PC-3 (cell line): ENCODE measurements around the gene GTF3C2. TPM values are rescaled to one million over a fixed set of nuclear protein-coding genes. Genes with fewer than 3 reads are reported as not detected.
"Not testable (repeated sequence)": the region's sequence is repeated elsewhere in the genome, so short reads cannot be mapped to it uniquely, and the experiment has no call there.

Experiments
- ATAC-seq: fragments of 200-7000 bp; cut with Tn5 transposase; 2 replicates; pipeline ENCODE4 v1.9.1; 2020; ENCODE audit warnings: mild to moderate bottlenecking, moderate library complexity
- BruUV-seq: library from RNA; stranded (reverse); fragments of 400-500 nt; replicated peaks from 2 replicates; lab custom pipeline; 2021; lab: Mats Ljungman, UMichigan
- CTCF ChIA-PET: fragments of 300-600 bp; sonication (Branson Sonifier 250); formaldehyde crosslinking; loops from one replicate; lab custom pipeline; 2022; ENCODE audit warnings: antibody characterized with exemption; lab: Charles Lee
- POLR2A ChIA-PET: fragments of 300-600 bp; sonication (Branson Sonifier 250); formaldehyde crosslinking; loops from one replicate; lab custom pipeline; 2022; ENCODE audit warnings: antibody characterized with exemption; ENCODE audit not compliant: unreplicated experiment; lab: Charles Lee
- DNase-seq: peaks from one replicate; pipeline ENCODE4 v3.0.0-alpha.2; 2015
- H2AFZ ChIP-seq: fragments of 300-600 bp; sonication (generic); 2 replicates; pipeline ENCODE4 v1.6.0; 2016; ENCODE audit warnings: antibody characterized with exemption, low read length
- H3F3A ChIP-seq: fragments of 300-600 bp; sonication (generic); one replicate; pipeline ENCODE4 v1.6.0; 2017; ENCODE audit warnings: antibody characterized with exemption, low read length, control low read depth, mild to moderate bottlenecking; ENCODE audit not compliant: unreplicated experiment
- H3K27ac ChIP-seq: fragments of 300-600 bp; sonication (generic); 2 replicates; pipeline ENCODE4 v1.5.1; 2016; ENCODE audit warnings: mild to moderate bottlenecking, low read length
- H3K27me3 ChIP-seq: fragments of 300-600 bp; sonication (generic); 2 replicates; pipeline ENCODE4 v1.6.1; 2016; ENCODE audit warnings: low read length, mixed read lengths
- H3K36me3 ChIP-seq: fragments of 300-600 bp; sonication (generic); 2 replicates; pipeline ENCODE4 v1.6.1; 2016; ENCODE audit warnings: low read depth, mixed run types, low read length, mixed read lengths
- H3K4me1 ChIP-seq: fragments of 300-600 bp; sonication (generic); 2 replicates; pipeline ENCODE4 v1.5.1; 2016; ENCODE audit warnings: low read length; ENCODE audit not compliant: insufficient read depth
- H3K4me2 ChIP-seq: fragments of 300-600 bp; sonication (generic); 2 replicates; pipeline ENCODE4 v1.6.0; 2016; ENCODE audit warnings: low read length
- H3K4me3 ChIP-seq: fragments of 300-600 bp; sonication (generic); 2 replicates; pipeline ENCODE4 v1.5.1; 2016; ENCODE audit warnings: mild to moderate bottlenecking, low read length, mixed read lengths
- H3K79me2 ChIP-seq: fragments of 300-600 bp; sonication (generic); 2 replicates; pipeline ENCODE4 v1.6.1; 2017; ENCODE audit warnings: low read length, mixed read lengths
- H3K9ac ChIP-seq: fragments of 300-600 bp; sonication (generic); 2 replicates; pipeline ENCODE4 v1.6.0; 2016; ENCODE audit warnings: mild to moderate bottlenecking, low read length
- H3K9me2 ChIP-seq: fragments of 300-600 bp; sonication (generic); replicated peaks from 2 replicates; pipeline ENCODE4 v1.6.1; 2016; ENCODE audit warnings: mixed run types, low read length, mixed read lengths
- H3K9me3 ChIP-seq: fragments of 300-600 bp; sonication (generic); 2 replicates; pipeline ENCODE4 v1.6.1; 2016; ENCODE audit warnings: low read length, mixed read lengths
- H4K20me1 ChIP-seq: fragments of 300-600 bp; sonication (generic); 2 replicates; pipeline ENCODE4 v1.6.1; 2016; ENCODE audit warnings: low read length, mixed read lengths
- EZH2 ChIP-seq: fragments of 300-600 bp; sonication (generic); IDR thresholded peaks from one replicate; pipeline ENCODE4 v1.6.1; 2017; ENCODE audit warnings: antibody characterized with exemption, mild to moderate bottlenecking, low read length; ENCODE audit not compliant: unreplicated experiment
- EZH2phosphoT487 ChIP-seq: fragments of 300-600 bp; sonication (generic); IDR thresholded peaks from 2 replicates; pipeline ENCODE4 v1.6.1; 2018; ENCODE audit warnings: mild to moderate bottlenecking, antibody characterized with exemption, low read length, borderline replicate concordance
- intact Hi-C: fragments of 100-400 bp; cut with micrococcal nuclease; formaldehyde crosslinking; loops from 2 replicates; pipeline ENCODE4 v1.9.0; 2023
- total RNA-seq: library from RNA; depleted of rRNA; stranded (reverse); fragments of >200 nt; gene quantifications from 2 replicates; pipeline ENCODE4 v1.2.3, GENCODE V29; 2014
- TF ChIP-seq, protein P1 (sequence below): fragments of 300-600 bp; sonication (generic); conservative IDR thresholded peaks from 2 replicates; pipeline ENCODE4 v1.5.1; 2017; ENCODE audit warnings: antibody characterized with exemption, low read depth, mild to moderate bottlenecking, low read length

Gene GTF3C2
- total RNA-seq, 1 experiment from 2014 or later, result 82.2 TPM

DNA sequence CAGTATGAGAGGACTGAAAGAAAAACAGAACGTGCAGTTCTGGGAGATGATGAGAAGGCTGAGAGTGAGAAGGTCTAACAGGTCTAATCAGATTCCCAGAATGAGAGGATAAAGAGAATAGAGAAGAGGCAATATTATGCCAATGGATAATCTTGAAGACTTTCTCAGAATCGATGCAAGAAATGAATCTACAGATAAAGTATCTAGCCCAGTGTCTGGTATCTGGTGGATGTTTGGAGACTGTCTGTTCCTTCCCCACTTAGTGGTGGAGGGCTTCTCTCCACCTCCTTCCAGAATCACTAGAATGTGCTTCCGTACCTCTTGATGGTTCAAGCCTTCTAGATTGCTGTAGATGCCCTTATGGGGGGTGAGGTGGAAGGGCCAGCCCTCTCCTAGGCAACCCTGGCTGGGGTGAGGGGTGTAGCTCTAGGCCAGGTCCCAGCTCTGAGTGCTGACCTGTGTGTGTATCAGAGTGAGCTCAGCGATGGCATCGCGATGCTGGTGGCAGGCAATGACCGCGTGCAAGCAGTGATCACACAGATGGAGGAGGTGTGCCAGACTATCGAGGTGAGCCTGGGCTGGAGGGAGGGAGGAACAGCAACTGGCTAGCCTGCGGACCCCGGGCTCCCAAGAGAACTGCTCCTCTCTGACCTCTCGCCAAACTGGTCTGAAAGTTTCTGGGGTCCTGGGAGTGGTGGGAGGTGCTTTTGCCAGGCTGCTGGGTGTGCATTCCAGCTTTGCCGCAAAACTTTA, 51.9 kb downstream of the GTF3C2 start:
- H3K27ac ChIP-seq, result no peak overlapping the region
- H3K9me2 ChIP-seq, result no peaks in the 10 kb centered on the region
- H3K36me3 ChIP-seq, result no peaks in the 10 kb centered on the region
- ATAC-seq, result no peak
- H3K9ac ChIP-seq, result no peak overlapping the region
- ChIA-PET CTCF (interaction anchor here (1.1 kb wide), 1 partner anchor 25 kb away, joined by 4 read pairs; no protein-coding TSS in a partner anchor), POLR2A (interaction anchor here (0.5 kb wide), 2 partner anchors 12 to 244 kb away, joined by 4 to 10 read pairs; no protein-coding TSS in a partner anchor)
- H3K4me1 ChIP-seq, result 0 out of 2 replicates have a peak, but pooled peaks cover 4% of the 10 kb centered on the region
- no peaks in the 10 kb centered on the region for H4K20me1 ChIP-seq
- no peaks in the 10 kb centered on the region for H3K9me3 ChIP-seq
- H3K79me2 ChIP-seq, result no peaks in the 10 kb centered on the region
- no peak for DNase-seq
- no peak overlapping the region for H2AFZ ChIP-seq
- no peaks in the 10 kb centered on the region for H3F3A ChIP-seq
- TF ChIP-seq EZH2phosphoT487, result no peak
- no peak for TF ChIP-seq EZH2
- TF ChIP-seq, protein P1, sequence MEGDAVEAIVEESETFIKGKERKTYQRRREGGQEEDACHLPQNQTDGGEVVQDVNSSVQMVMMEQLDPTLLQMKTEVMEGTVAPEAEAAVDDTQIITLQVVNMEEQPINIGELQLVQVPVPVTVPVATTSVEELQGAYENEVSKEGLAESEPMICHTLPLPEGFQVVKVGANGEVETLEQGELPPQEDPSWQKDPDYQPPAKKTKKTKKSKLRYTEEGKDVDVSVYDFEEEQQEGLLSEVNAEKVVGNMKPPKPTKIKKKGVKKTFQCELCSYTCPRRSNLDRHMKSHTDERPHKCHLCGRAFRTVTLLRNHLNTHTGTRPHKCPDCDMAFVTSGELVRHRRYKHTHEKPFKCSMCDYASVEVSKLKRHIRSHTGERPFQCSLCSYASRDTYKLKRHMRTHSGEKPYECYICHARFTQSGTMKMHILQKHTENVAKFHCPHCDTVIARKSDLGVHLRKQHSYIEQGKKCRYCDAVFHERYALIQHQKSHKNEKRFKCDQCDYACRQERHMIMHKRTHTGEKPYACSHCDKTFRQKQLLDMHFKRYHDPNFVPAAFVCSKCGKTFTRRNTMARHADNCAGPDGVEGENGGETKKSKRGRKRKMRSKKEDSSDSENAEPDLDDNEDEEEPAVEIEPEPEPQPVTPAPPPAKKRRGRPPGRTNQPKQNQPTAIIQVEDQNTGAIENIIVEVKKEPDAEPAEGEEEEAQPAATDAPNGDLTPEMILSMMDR, result no peak
- intact Hi-C loops, result no loop called here
- BruUV-seq, result no TSS peak
- no peaks in the 10 kb centered on the region for H3K27me3 ChIP-seq
- H3K4me3 ChIP-seq, result no peak overlapping the region
- H3K4me2 ChIP-seq, result no peak overlapping the region

DNA sequence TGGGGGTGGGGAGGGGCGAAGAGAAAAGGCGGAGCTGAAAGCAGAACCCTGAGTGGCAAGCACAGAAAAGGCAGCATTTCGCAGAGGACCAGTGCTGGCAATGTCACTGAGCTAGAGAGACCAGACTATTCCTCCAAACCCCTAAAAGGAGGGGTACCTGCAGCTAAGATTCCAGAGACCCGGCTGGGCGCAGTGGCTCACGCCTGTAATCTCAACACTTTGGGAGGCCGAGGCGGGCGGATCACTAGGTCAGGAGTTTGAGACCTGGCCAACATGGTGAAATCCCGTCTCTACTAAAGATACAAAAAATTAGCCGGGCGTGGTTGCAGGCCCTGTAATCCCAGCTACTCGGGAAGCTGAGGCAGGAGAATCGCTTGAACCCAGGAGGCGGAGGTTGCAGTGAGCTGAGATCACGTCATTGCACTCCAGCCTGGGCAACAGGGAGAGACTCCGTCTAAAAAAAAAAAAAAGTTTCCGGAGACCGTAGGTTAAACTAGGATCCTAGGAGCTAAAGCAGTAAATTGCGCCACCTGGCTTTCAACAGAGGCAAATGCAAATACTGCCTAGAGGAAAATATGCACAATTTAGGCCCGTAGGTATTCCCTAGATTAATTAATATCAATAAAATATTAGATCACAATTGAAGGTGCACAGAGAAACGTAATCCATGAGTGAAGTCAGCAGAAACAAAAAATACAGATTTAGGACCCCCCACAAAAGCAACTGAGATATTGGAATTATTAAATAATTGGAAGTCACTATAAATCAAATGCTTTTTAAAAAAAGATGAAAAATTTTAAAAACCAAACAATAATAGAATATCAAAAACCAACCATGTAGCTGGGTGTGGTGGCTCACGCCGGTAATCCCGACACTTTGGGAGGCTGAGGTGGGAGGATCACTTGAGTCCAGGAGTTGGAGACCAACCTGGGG, 53.2 kb downstream of the GTF3C2 start:
- H3K4me1 ChIP-seq, result peaks cover 12% of the 10 kb centered on the region
- CTCF ChIA-PET, result interaction anchor here (0.6 to 2.0 kb wide), 11 partner anchors 10 to 206 kb away, joined by 3 to 13 read pairs (median 4); partner anchors contain the start of gene PREB
- peak; percentile 49 for ATAC-seq
- no peaks in the 10 kb centered on the region for H3K9me3 ChIP-seq
- H3K9ac ChIP-seq, result 0 out of 2 replicates have a peak overlapping the region, but pooled peaks have one; percentile 6
- H3F3A ChIP-seq, result no peaks in the 10 kb centered on the region
- no peaks in the 10 kb centered on the region for H4K20me1 ChIP-seq
- TF ChIP-seq, protein P1, result peak; percentile 81
- TF ChIP-seq EZH2phosphoT487, result no peak
- peak overlapping the region; percentile 89 for H2AFZ ChIP-seq
- H3K27ac ChIP-seq, result no peak overlapping the region
- BruUV-seq, result no TSS peak
- H3K27me3 ChIP-seq, result no peaks in the 10 kb centered on the region
- no peaks in the 10 kb centered on the region for H3K9me2 ChIP-seq
- peak overlapping the region; percentile 62 for H3K4me3 ChIP-seq
- H3K36me3 ChIP-seq, result no peaks in the 10 kb centered on the region
- H3K79me2 ChIP-seq, result no peaks in the 10 kb centered on the region
- POLR2A ChIA-PET, result interaction anchor here (0.6 to 0.8 kb wide), 3 partner anchors 20 to 1258 kb away, joined by 3 to 5 read pairs (median 4); partner anchors contain the start of gene KHK
- peak overlapping the region; percentile 75 for H3K4me2 ChIP-seq
- DNase-seq, result peak; percentile 82
- intact Hi-C loops, result loop anchor here (1.0 kb wide), 3 partner anchors 23 to 205 kb away; no protein-coding TSS in a partner anchor

DNA sequence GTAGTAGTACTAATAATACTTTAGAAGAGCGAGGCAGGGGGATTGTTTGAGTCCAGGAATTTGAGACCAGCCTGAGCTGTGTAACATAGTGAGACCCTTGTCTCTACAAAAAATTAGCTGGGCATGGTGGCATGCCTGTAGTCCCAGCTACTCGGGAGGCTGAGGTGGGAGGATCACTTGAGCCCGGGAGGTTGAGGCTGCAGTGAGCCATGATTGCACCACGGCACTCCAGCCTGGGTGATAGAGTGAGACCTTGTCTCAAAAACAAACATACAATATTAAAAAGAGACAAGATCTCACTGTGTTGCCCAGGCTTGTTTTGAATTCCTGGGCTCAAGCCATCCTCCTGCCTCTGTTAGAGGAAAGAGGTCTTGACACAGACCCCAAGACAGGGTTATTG, 56.0 kb downstream of the GTF3C2 start:
- H3K9me3 ChIP-seq, POLR2A ChIA-PET, H3K4me2 ChIP-seq, H2AFZ ChIP-seq, intact Hi-C loops, H3K4me3 ChIP-seq, BruUV-seq, CTCF ChIA-PET, H3K79me2 ChIP-seq, H3K27ac ChIP-seq, H3K9ac ChIP-seq, ATAC-seq, H3K27me3 ChIP-seq, DNase-seq, H3K9me2 ChIP-seq, H4K20me1 ChIP-seq, H3K36me3 ChIP-seq, H3F3A ChIP-seq: not testable (repeated sequence)
- peaks cover 16% of the 10 kb centered on the region for H3K4me1 ChIP-seq
